Memory B cell (primary cell): ENCODE results near the gene NMNAT2.
A peak's percentile ranks its signal among the peaks of the same experiment; 100 is the strongest.

ENCODE experiments used
- ATAC-seq: fragments of 150-1000 bp; cut with Tn5 transposase; 2 replicates; pipeline ENCODE4 v1.10.0; 2021; ENCODE audit warnings: low read depth, mild to moderate bottlenecking, moderate library complexity
- DNase-seq, 2 donors: peaks; one replicate each; pipeline ENCODE4 v3.0.0; 2022; ENCODE audit warnings: low spot score in 2 of 2
- H3K27ac Mint-ChIP-seq: one replicate; pipeline ENCODE4 v1.8.0; 2022; ENCODE audit warnings: mild to moderate bottlenecking, moderate library complexity, mixed read lengths
- H3K27me3 Mint-ChIP-seq: one replicate; pipeline ENCODE4 v1.8.0; 2022; ENCODE audit warnings: mixed read lengths
- H3K36me3 Mint-ChIP-seq: one replicate; pipeline ENCODE4 v1.8.0; 2022; ENCODE audit warnings: mild to moderate bottlenecking, mixed read lengths
- H3K4me1 Mint-ChIP-seq: one replicate; pipeline ENCODE4 v1.8.0; 2022; ENCODE audit warnings: mixed read lengths
- H3K4me3 Mint-ChIP-seq: one replicate; pipeline ENCODE4 v1.8.0; 2022; ENCODE audit warnings: mild to moderate bottlenecking, moderate library complexity, mixed read lengths
- H3K9me3 Mint-ChIP-seq: one replicate; pipeline ENCODE4 v1.8.0; 2022; ENCODE audit warnings: mixed read lengths

The NMNAT2 gene

GRCh38 chr1:183417772-183418491, at the start of gene NMNAT2:
Gene NMNAT2, minus strand, starts transcription at chr1:183418380. Its CDS starts 113 bp downstream, at chr1:183418267.
- Mint-ChIP-seq H3K27me3 (peaks cover 34% of the 10 kb centered on the region), H3K4me1 (peaks cover 24% of the 10 kb centered on the region), H3K4me3 (peak within 1 kb of the TSS; percentile 57), H3K27ac (no peak within 1 kb of the TSS), H3K36me3 (no peaks in the 10 kb centered on the region), H3K9me3 (no peaks in the 10 kb centered on the region)
- DNase-seq, result no peak
- ATAC-seq, result no peak

GRCh38 chr1:183467687-183468086, 49.5 kb upstream of the NMNAT2 start:
- peaks cover 4% of the 10 kb centered on the region for H3K27me3 Mint-ChIP-seq
- ATAC-seq (no peak), DNase-seq (no peak)
- no peaks in the 10 kb centered on the region for H3K9me3 Mint-ChIP-seq
- H3K27ac Mint-ChIP-seq, result no peak overlapping the region
- no peak overlapping the region for H3K4me3 Mint-ChIP-seq
- no peaks in the 10 kb centered on the region for H3K36me3 Mint-ChIP-seq
- H3K4me1 Mint-ChIP-seq, result peaks cover 5% of the 10 kb centered on the region

- Mint-ChIP-seq H3K36me3 (no peaks in the 10 kb centered on the region), H3K27ac (no peak overlapping the region), H3K4me3 (no peak overlapping the region), H3K4me1 (peaks cover 2% of the 10 kb centered on the region), H3K27me3 (peaks cover 6% of the 10 kb centered on the region), H3K9me3 (no peaks in the 10 kb centered on the region)
- no peak for DNase-seq
- no peak for ATAC-seq
These were observed 48.6 kb upstream of the NMNAT2 start for GRCh38 chr1:183466781-183467180.

- no peak for ATAC-seq
- Mint-ChIP-seq H3K9me3 (no peaks in the 10 kb centered on the region), H3K36me3 (no peaks in the 10 kb centered on the region), H3K27ac (no peak overlapping the region), H3K4me1 (no peaks in the 10 kb centered on the region), H3K4me3 (no peak overlapping the region), H3K27me3 (peaks cover 9% of the 10 kb centered on the region)
- no peak for DNase-seq
These were observed 45.4 kb upstream of the NMNAT2 start for GRCh38 chr1:183463566-183463965.

GRCh38 chr1:183461350-183461749, 43.2 kb upstream of the NMNAT2 start:
- peaks cover 9% of the 10 kb centered on the region for H3K27me3 Mint-ChIP-seq
- H3K4me3 Mint-ChIP-seq, result no peak overlapping the region
- DNase-seq (no peak), ATAC-seq (no peak)
- H3K4me1 Mint-ChIP-seq, result no peaks in the 10 kb centered on the region
- H3K9me3 Mint-ChIP-seq, result no peaks in the 10 kb centered on the region
- no peaks in the 10 kb centered on the region for H3K36me3 Mint-ChIP-seq
- H3K27ac Mint-ChIP-seq, result no peak overlapping the region

- Mint-ChIP-seq H3K27ac (no peak overlapping the region), H3K27me3 (peaks cover 9% of the 10 kb centered on the region), H3K4me1 (no peaks in the 10 kb centered on the region), H3K36me3 (no peaks in the 10 kb centered on the region), H3K9me3 (no peaks in the 10 kb centered on the region), H3K4me3 (no peak overlapping the region)
- ATAC-seq, result no peak
- no peak for DNase-seq
These were observed 42.4 kb upstream of the NMNAT2 start for GRCh38 chr1:183460596-183460995.

- Mint-ChIP-seq H3K9me3 (no peaks in the 10 kb centered on the region), H3K4me3 (no peak overlapping the region), H3K36me3 (no peaks in the 10 kb centered on the region), H3K27me3 (peaks cover 5% of the 10 kb centered on the region), H3K4me1 (no peaks in the 10 kb centered on the region), H3K27ac (no peak overlapping the region)
- DNase-seq (no peak), ATAC-seq (no peak)
These were observed 39.3 kb upstream of the NMNAT2 start for GRCh38 chr1:183457449-183457848.

GRCh38 chr1:183456826-183457225, 38.6 kb upstream of the NMNAT2 start:
- Mint-ChIP-seq H3K4me3 (no peak overlapping the region), H3K36me3 (no peaks in the 10 kb centered on the region), H3K4me1 (no peaks in the 10 kb centered on the region), H3K9me3 (no peaks in the 10 kb centered on the region), H3K27ac (no peak overlapping the region), H3K27me3 (peaks cover 4% of the 10 kb centered on the region)
- DNase-seq, result no peak
- ATAC-seq, result no peak

GRCh38 chr1:183454377-183454776, 36.2 kb upstream of the NMNAT2 start:
- DNase-seq, result no peak
- H3K9me3 Mint-ChIP-seq, result no peaks in the 10 kb centered on the region

GRCh38 chr1:183450093-183450492, 31.9 kb upstream of the NMNAT2 start:
- no peaks in the 10 kb centered on the region for H3K27me3 Mint-ChIP-seq
- no peak overlapping the region for H3K4me3 Mint-ChIP-seq
- ATAC-seq (no peak), DNase-seq (no peak)
- no peaks in the 10 kb centered on the region for H3K4me1 Mint-ChIP-seq
- H3K27ac Mint-ChIP-seq, result no peak overlapping the region
- H3K36me3 Mint-ChIP-seq, result peaks cover 2% of the 10 kb centered on the region
- H3K9me3 Mint-ChIP-seq, result no peaks in the 10 kb centered on the region

More at GRCh38 chr1:183454377-183454776, 36.2 kb upstream of the NMNAT2 start:
- Mint-ChIP-seq H3K36me3 (peaks cover 2% of the 10 kb centered on the region), H3K27ac (no peak overlapping the region), H3K4me3 (no peak overlapping the region), H3K27me3 (peaks cover 2% of the 10 kb centered on the region), H3K4me1 (no peaks in the 10 kb centered on the region)
- no peak for ATAC-seq

GRCh38 chr1:183449223-183449770, 31.1 kb upstream of the NMNAT2 start:
- no peaks in the 10 kb centered on the region for H3K9me3 Mint-ChIP-seq
- H3K36me3 Mint-ChIP-seq, result peaks cover 2% of the 10 kb centered on the region
- DNase-seq, result no peak
- H3K4me1 Mint-ChIP-seq, result no peaks in the 10 kb centered on the region
- no peak for ATAC-seq
- H3K27me3 Mint-ChIP-seq, result no peaks in the 10 kb centered on the region
- H3K4me3 Mint-ChIP-seq, result no peak overlapping the region
- no peak overlapping the region for H3K27ac Mint-ChIP-seq

GRCh38 chr1:183444243-183444642, 26.1 kb upstream of the NMNAT2 start:
- H3K27me3 Mint-ChIP-seq, result peaks cover 3% of the 10 kb centered on the region
- H3K27ac Mint-ChIP-seq, result no peak overlapping the region
- H3K4me3 Mint-ChIP-seq, result no peak overlapping the region
- H3K9me3 Mint-ChIP-seq, result no peaks in the 10 kb centered on the region
- DNase-seq (no peak), ATAC-seq (no peak)
- H3K4me1 Mint-ChIP-seq, result no peaks in the 10 kb centered on the region
- no peaks in the 10 kb centered on the region for H3K36me3 Mint-ChIP-seq

- H3K27me3 Mint-ChIP-seq, result peaks cover 5% of the 10 kb centered on the region
- ATAC-seq (no peak), DNase-seq (no peak)
- H3K4me1 Mint-ChIP-seq, result no peaks in the 10 kb centered on the region
- H3K36me3 Mint-ChIP-seq, result no peaks in the 10 kb centered on the region
- H3K27ac Mint-ChIP-seq, result no peak overlapping the region
- no peaks in the 10 kb centered on the region for H3K9me3 Mint-ChIP-seq
- no peak overlapping the region for H3K4me3 Mint-ChIP-seq
These were observed 25.3 kb upstream of the NMNAT2 start for GRCh38 chr1:183443466-183443865.

- no peak overlapping the region for H3K4me3 Mint-ChIP-seq
- H3K4me1 Mint-ChIP-seq, result no peaks in the 10 kb centered on the region
- peaks cover 5% of the 10 kb centered on the region for H3K27me3 Mint-ChIP-seq
- H3K27ac Mint-ChIP-seq, result no peak overlapping the region
- H3K36me3 Mint-ChIP-seq, result no peaks in the 10 kb centered on the region
- DNase-seq (no peak), ATAC-seq (no peak)
- H3K9me3 Mint-ChIP-seq, result peaks cover under 1% of the 10 kb centered on the region
These were observed 24.8 kb upstream of the NMNAT2 start for GRCh38 chr1:183443011-183443410.

GRCh38 chr1:183438060-183438459, 19.9 kb upstream of the NMNAT2 start:
- H3K4me1 Mint-ChIP-seq, result no peaks in the 10 kb centered on the region
- no peaks in the 10 kb centered on the region for H3K36me3 Mint-ChIP-seq
- no peak overlapping the region for H3K27ac Mint-ChIP-seq
- peaks cover 2% of the 10 kb centered on the region for H3K9me3 Mint-ChIP-seq
- H3K4me3 Mint-ChIP-seq, result no peak overlapping the region
- peaks cover 13% of the 10 kb centered on the region for H3K27me3 Mint-ChIP-seq
- ATAC-seq (no peak), DNase-seq (no peak)
